Liver (tissue), 9 donors: ENCODE measurements around the gene ZSWIM1. TPM values are rescaled to one million over a fixed set of nuclear protein-coding genes. Genes with fewer than 3 reads are reported as not detected.

Experiments used
- DNase-seq: peaks from one replicate; pipeline ENCODE4 v3.0.0-alpha.2; 2017; ENCODE audit warnings: low spot score
- H3K27ac ChIP-seq, 2 donors: one replicate each; pipeline ENCODE4 v1.7.0; 2013; ENCODE audit warnings: inconsistent platforms in 2 of 2, low read length in 2 of 2, control low read depth in 1 of 2, low read depth in 1 of 2, mild to moderate bottlenecking in 1 of 2
- H3K27me3 ChIP-seq, 4 donors: one replicate each; pipeline versions ENCODE4 v1.6.1 to v1.7.0; 2013; ENCODE audit warnings: low read length in 3 of 4, inconsistent platforms in 1 of 4, mild to moderate bottlenecking in 1 of 4, moderate library complexity in 1 of 4; ENCODE audit not compliant: control insufficient read depth in 4 of 4, insufficient read depth in 4 of 4
- H3K36me3 ChIP-seq, 4 donors: one replicate each; pipeline versions ENCODE4 v1.6.1 to v1.7.0; 2013; ENCODE audit warnings: low read length in 3 of 4, mild to moderate bottlenecking in 3 of 4, low read depth in 1 of 4, moderate library complexity in 1 of 4; ENCODE audit not compliant: control insufficient read depth in 4 of 4, insufficient read depth in 3 of 4
- H3K4me1 ChIP-seq, 4 donors: one replicate each; pipeline versions ENCODE4 v1.6.1 to v1.7.0; 2013; ENCODE audit warnings: low read length in 3 of 4, mild to moderate bottlenecking in 3 of 4, moderate library complexity in 1 of 4; ENCODE audit not compliant: control insufficient read depth in 4 of 4, insufficient read depth in 4 of 4
- H3K4me3 ChIP-seq, 3 donors: one replicate each; pipeline versions ENCODE4 v1.6.1 to v1.7.0; 2013; ENCODE audit warnings: low read length in 3 of 3, control low read depth in 1 of 3, low read depth in 1 of 3, mild to moderate bottlenecking in 1 of 3
- H3K9ac ChIP-seq, 2 donors: one replicate each; pipeline ENCODE4 v1.7.0; 2013; ENCODE audit warnings: low read length in 2 of 2, mild to moderate bottlenecking in 2 of 2, moderate library complexity in 2 of 2, control low read depth in 1 of 2, low read depth in 1 of 2
- H3K9me3 ChIP-seq, 4 donors: one replicate each; pipeline versions ENCODE4 v1.6.1 to v1.7.0; 2013; ENCODE audit warnings: low read length in 3 of 4; ENCODE audit not compliant: control insufficient read depth in 4 of 4
- ATF3 ChIP-seq: IDR thresholded peaks from 2 replicates; pipeline ENCODE4 v1.6.1; 2016; ENCODE audit warnings: antibody characterized with exemption
- EGR1 ChIP-seq, 2 donors: IDR thresholded peaks; 2 replicates each; pipeline ENCODE4 v1.6.1; 2016 to 2018; ENCODE audit warnings: antibody characterized with exemption in 2 of 2, low read depth in 2 of 2
- FOXA1 ChIP-seq: IDR thresholded peaks from 2 replicates; pipeline ENCODE4 v1.6.1; 2016; ENCODE audit warnings: antibody characterized with exemption
- FOXA2 ChIP-seq: IDR thresholded peaks from 2 replicates; pipeline ENCODE4 v1.6.1; 2016; ENCODE audit warnings: antibody characterized with exemption
- GABPA ChIP-seq, 2 donors: IDR thresholded peaks in 1 of 2; conservative IDR thresholded peaks in 1 of 2; 2 replicates each; pipeline ENCODE4 v1.6.1; 2016; ENCODE audit warnings: antibody characterized with exemption in 2 of 2, mild to moderate bottlenecking in 1 of 2, moderate library complexity in 1 of 2
- HNF4A ChIP-seq, 2 donors: conservative IDR thresholded peaks; 2 replicates each; pipeline ENCODE4 v1.6.1; 2016; ENCODE audit warnings: antibody characterized with exemption in 2 of 2, mild to moderate bottlenecking in 2 of 2
- HNF4G ChIP-seq: IDR thresholded peaks from 2 replicates; pipeline ENCODE4 v1.6.1; 2016; ENCODE audit warnings: antibody characterized with exemption
- JUND ChIP-seq, 2 donors: IDR thresholded peaks; 2 replicates each; pipeline ENCODE4 v1.6.1; 2016; ENCODE audit warnings: antibody characterized with exemption in 2 of 2
- NR2F2 ChIP-seq: IDR thresholded peaks from 2 replicates; pipeline ENCODE4 v1.6.1; 2016; ENCODE audit warnings: antibody characterized with exemption
- RAD21 ChIP-seq, 2 donors: IDR thresholded peaks; 2 replicates each; pipeline ENCODE4 v1.6.1; 2016; ENCODE audit warnings: antibody characterized with exemption in 2 of 2, mild to moderate bottlenecking in 2 of 2
- RXRA ChIP-seq, 2 donors: IDR thresholded peaks; 2 replicates each; pipeline ENCODE4 v1.6.1; 2017 to 2018; ENCODE audit warnings: antibody characterized with exemption in 2 of 2, mild to moderate bottlenecking in 1 of 2
- SP1 ChIP-seq: IDR thresholded peaks from 2 replicates; pipeline ENCODE4 v1.6.1; 2018; ENCODE audit warnings: antibody characterized with exemption, mild to moderate bottlenecking
- TAF1 ChIP-seq: conservative IDR thresholded peaks from 2 replicates; pipeline ENCODE4 v1.6.1; 2016; ENCODE audit warnings: antibody characterized with exemption, mild to moderate bottlenecking
- YY1 ChIP-seq: IDR thresholded peaks from 2 replicates; pipeline ENCODE4 v1.6.1; 2016; ENCODE audit warnings: antibody characterized with exemption, mild to moderate bottlenecking
- ZBTB33 ChIP-seq: IDR thresholded peaks from 2 replicates; pipeline ENCODE4 v1.6.1; 2016; ENCODE audit warnings: antibody characterized with exemption
- WGBS: extraction: QIAGEN DNeasy Blood & Tissue Kit; methylation state at CpG from one replicate; pipeline ENCODE4 v1.1.7; 2013; 5-methylcytosine and 5-hydroxymethylcytosine counted together
- polyA plus RNA-seq, 2 donors: library from polyadenylated mRNA; stranded (reverse) in 1 of 2; unstranded in 1 of 2; fragments of 200-250 nt in 1 of 2; fragments of >200 nt in 1 of 2; fragmentation: Nextera tagmentation in 1 of 2; extraction: Ambion mirVana in 1 of 2; gene quantifications; one replicate each; pipeline versions ENCODE4 v1.2.1 to v1.2.3, GENCODE V29; 2013 to 2015
- total RNA-seq, 2 donors: library from RNA; depleted of rRNA; stranded (reverse); fragments of >200 nt; gene quantifications; one replicate each; pipeline ENCODE4 v1.2.3, GENCODE V29; 2014
- TF ChIP-seq, protein P1 (sequence below): IDR thresholded peaks from 2 replicates; pipeline ENCODE4 v1.6.1; 2016; ENCODE audit warnings: antibody characterized with exemption, mild to moderate bottlenecking
- TF ChIP-seq, protein P2 (sequence below): IDR thresholded peaks from 2 replicates; pipeline ENCODE4 v1.6.1; 2016; ENCODE audit warnings: antibody characterized with exemption
- TF ChIP-seq, protein P3 (sequence below): fragments of 150-350 bp; IDR thresholded peaks from 2 replicates; pipeline ENCODE4 v1.5.1; 2017; ENCODE audit warnings: improper control_type of control experiment, low read depth, low read length; ENCODE audit not compliant: missing input control
- donor health status: healthy.
- donor health status: healthy.
- donor health status: healthy.
- donor health status: healthy.
- donor health status: healthy.

ZSWIM1 gene
- total and polyA plus RNA-seq, 4 donors: 2.1 to 5.0 (median 2.3) TPM

GRCh38 chr20:45888681-45889080, 7.7 kb downstream of the ZSWIM1 start:
- Histone ChIP-seq H3K9ac (no peak overlapping the region), H3K9me3 (no peaks in the 10 kb centered on the region), H3K27ac (no peak overlapping the region), H3K36me3 (peaks cover 0 to 18% (median 10%) of the 10 kb centered on the region in 4 donors), H3K4me3 (no peak overlapping the region), H3K27me3 (no peaks in the 10 kb centered on the region), H3K4me1 (peaks cover 2 to 52% (median 40%) of the 10 kb centered on the region in 4 donors)
- TF ChIP-seq NR2F2: no peak
- TF ChIP-seq GABPA (IDR thresholded peaks at IDR 0.05 in 1 of 2, conservative IDR thresholded peaks at IDR 0.05 in 1 of 2): no peak
- no peak for TF ChIP-seq YY1
- TF ChIP-seq ATF3: no peak
- TF ChIP-seq, protein P1, sequence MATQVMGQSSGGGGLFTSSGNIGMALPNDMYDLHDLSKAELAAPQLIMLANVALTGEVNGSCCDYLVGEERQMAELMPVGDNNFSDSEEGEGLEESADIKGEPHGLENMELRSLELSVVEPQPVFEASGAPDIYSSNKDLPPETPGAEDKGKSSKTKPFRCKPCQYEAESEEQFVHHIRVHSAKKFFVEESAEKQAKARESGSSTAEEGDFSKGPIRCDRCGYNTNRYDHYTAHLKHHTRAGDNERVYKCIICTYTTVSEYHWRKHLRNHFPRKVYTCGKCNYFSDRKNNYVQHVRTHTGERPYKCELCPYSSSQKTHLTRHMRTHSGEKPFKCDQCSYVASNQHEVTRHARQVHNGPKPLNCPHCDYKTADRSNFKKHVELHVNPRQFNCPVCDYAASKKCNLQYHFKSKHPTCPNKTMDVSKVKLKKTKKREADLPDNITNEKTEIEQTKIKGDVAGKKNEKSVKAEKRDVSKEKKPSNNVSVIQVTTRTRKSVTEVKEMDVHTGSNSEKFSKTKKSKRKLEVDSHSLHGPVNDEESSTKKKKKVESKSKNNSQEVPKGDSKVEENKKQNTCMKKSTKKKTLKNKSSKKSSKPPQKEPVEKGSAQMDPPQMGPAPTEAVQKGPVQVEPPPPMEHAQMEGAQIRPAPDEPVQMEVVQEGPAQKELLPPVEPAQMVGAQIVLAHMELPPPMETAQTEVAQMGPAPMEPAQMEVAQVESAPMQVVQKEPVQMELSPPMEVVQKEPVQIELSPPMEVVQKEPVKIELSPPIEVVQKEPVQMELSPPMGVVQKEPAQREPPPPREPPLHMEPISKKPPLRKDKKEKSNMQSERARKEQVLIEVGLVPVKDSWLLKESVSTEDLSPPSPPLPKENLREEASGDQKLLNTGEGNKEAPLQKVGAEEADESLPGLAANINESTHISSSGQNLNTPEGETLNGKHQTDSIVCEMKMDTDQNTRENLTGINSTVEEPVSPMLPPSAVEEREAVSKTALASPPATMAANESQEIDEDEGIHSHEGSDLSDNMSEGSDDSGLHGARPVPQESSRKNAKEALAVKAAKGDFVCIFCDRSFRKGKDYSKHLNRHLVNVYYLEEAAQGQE: no peak
- no peak for TF ChIP-seq RAD21 (IDR thresholded peaks at IDR 0.05)
- TF ChIP-seq, protein P2, sequence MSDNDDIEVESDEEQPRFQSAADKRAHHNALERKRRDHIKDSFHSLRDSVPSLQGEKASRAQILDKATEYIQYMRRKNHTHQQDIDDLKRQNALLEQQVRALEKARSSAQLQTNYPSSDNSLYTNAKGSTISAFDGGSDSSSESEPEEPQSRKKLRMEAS: no peak
- no peak for TF ChIP-seq ZBTB33
- TF ChIP-seq TAF1: no peak
- TF ChIP-seq, protein P3, sequence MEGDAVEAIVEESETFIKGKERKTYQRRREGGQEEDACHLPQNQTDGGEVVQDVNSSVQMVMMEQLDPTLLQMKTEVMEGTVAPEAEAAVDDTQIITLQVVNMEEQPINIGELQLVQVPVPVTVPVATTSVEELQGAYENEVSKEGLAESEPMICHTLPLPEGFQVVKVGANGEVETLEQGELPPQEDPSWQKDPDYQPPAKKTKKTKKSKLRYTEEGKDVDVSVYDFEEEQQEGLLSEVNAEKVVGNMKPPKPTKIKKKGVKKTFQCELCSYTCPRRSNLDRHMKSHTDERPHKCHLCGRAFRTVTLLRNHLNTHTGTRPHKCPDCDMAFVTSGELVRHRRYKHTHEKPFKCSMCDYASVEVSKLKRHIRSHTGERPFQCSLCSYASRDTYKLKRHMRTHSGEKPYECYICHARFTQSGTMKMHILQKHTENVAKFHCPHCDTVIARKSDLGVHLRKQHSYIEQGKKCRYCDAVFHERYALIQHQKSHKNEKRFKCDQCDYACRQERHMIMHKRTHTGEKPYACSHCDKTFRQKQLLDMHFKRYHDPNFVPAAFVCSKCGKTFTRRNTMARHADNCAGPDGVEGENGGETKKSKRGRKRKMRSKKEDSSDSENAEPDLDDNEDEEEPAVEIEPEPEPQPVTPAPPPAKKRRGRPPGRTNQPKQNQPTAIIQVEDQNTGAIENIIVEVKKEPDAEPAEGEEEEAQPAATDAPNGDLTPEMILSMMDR: no peak
- TF ChIP-seq FOXA2: no peak
- no peak for TF ChIP-seq EGR1 (IDR thresholded peaks at IDR 0.05; ENCODE audit: low read depth in 2 of 2)
- no peak for TF ChIP-seq HNF4A (conservative IDR thresholded peaks at IDR 0.05)
- no peak for TF ChIP-seq FOXA1
- TF ChIP-seq RXRA (IDR thresholded peaks at IDR 0.05): no peak
- no peak for TF ChIP-seq HNF4G
- no peak for TF ChIP-seq JUND (IDR thresholded peaks at IDR 0.05)
- no peak for TF ChIP-seq SP1
- 96% methylated on average over 3 of the region's 3 CpGs for WGBS
- DNase-seq: no peak
